Amygdala (tissue), 56 donors: ENCODE measurements around the gene SEC14L2.

Experiments used
- DNase-seq, 56 donors: peaks; one replicate each; lab custom pipeline; 2025; lab: John Stamatoyannopoulos, UW

SEC14L2 gene

GRCh38 chr22:30373331-30374325 is 23.2 kb upstream of the SEC14L2 start:
- peak in 4 of 56 donors; percentile 4 to 47 (median 25) for DNase-seq

GRCh38 chr22:30375312-30375849 is 21.4 kb upstream of the SEC14L2 start:
- no peak for DNase-seq

GRCh38 chr22:30380011-30380410 is 16.8 kb upstream of the SEC14L2 start:
- no peak for DNase-seq

- DNase-seq, result no peak
These were observed 15.6 kb upstream of the SEC14L2 start for GRCh38 chr22:30381264-30381663.

GRCh38 chr22:30382340-30382739 is 14.5 kb upstream of the SEC14L2 start:
- DNase-seq, result no peak

GRCh38 chr22:30383061-30383460 is 13.8 kb upstream of the SEC14L2 start:
- no peak for DNase-seq

GRCh38 chr22:30385942-30386341 is 10.9 kb upstream of the SEC14L2 start:
- no peak for DNase-seq

GRCh38 chr22:30386608-30386959 is 10.2 kb upstream of the SEC14L2 start:
- DNase-seq, result no peak

GRCh38 chr22:30386960-30387827 is 9.6 kb upstream of the SEC14L2 start, which contains the start of gene RNF215:
TSS of gene RNF215 (minus strand) at chr22:30387411. CDS start at chr22:30387313, 98 bp downstream.
- DNase-seq, result peak in 50 of 56 donors; percentile 24 to 87 (median 66)

GRCh38 chr22:30390974-30391691 is 5.7 kb upstream of the SEC14L2 start:
- DNase-seq, result peak in 49 of 56 donors; percentile 17 to 82 (median 53)

GRCh38 chr22:30392661-30393321 is 4.0 kb upstream of the SEC14L2 start:
- peak in 9 of 56 donors; percentile 8 to 52 (median 20) for DNase-seq

GRCh38 chr22:30393322-30393680 is 3.5 kb upstream of the SEC14L2 start:
- DNase-seq, result no peak

GRCh38 chr22:30393885-30394284 is 2.9 kb upstream of the SEC14L2 start:
- no peak for DNase-seq

GRCh38 chr22:30397656-30398635 is 1.1 kb downstream of the SEC14L2 start:
- DNase-seq, result peak in 2 of 56 donors; percentile 12 to 61

GRCh38 chr22:30398685-30399680 is 2.2 kb downstream of the SEC14L2 start:
- DNase-seq, result peak in 1 of 56 donors; percentile 23

GRCh38 chr22:30399718-30400117 is 2.9 kb downstream of the SEC14L2 start:
- no peak for DNase-seq

- DNase-seq, result no peak
These were observed 3.3 kb downstream of the SEC14L2 start for GRCh38 chr22:30400159-30400558.
